Erythroblast (primary cell): ENCODE measurements around the gene GATD1.

Source experiments
- GATA1 ChIP-seq: IDR thresholded peaks from 2 replicates; pipeline ENCODE4 v1.6.1; 2011; ENCODE audit warnings: low read depth, mild to moderate bottlenecking, control low read depth, low read length, moderate library complexity
- POLR2A ChIP-seq: IDR thresholded peaks from 2 replicates; pipeline ENCODE4 v1.6.1; 2011; ENCODE audit warnings: mild to moderate bottlenecking, low read length

GRCh38 chr11:726278-727220 is 50.7 kb downstream of the GATD1 start:
- no peak for TF ChIP-seq POLR2A
- TF ChIP-seq GATA1: no peak
